Activated naive CD4-positive, alpha-beta T cell treated with anti-CD3 and anti-CD28 coated beads, Interleukin-2, amount 10 ng/mL, durations not matched to agents 7 days and 5 days (primary cell): ENCODE measurements around the gene ROBO1.

ENCODE experiments used
- CTCF ChIA-PET: fragments of 350-600 bp; sonication (Branson Sonifier 250); formaldehyde crosslinking; loops from one replicate; lab custom pipeline; 2021; ENCODE audit warnings: antibody characterized with exemption; lab: Charles Lee
- DNase-seq: peaks from one replicate; pipeline ENCODE4 v3.0.0-alpha.2; 2020
- H3K27ac Mint-ChIP-seq: one replicate; pipeline ENCODE4 v1.8.0; 2021; ENCODE audit warnings: mild to moderate bottlenecking, moderate library complexity, mixed read lengths
- H3K27me3 Mint-ChIP-seq: one replicate; pipeline ENCODE4 v1.8.0; 2021; ENCODE audit warnings: mild to moderate bottlenecking, mixed read lengths
- H3K36me3 Mint-ChIP-seq: one replicate; pipeline ENCODE4 v1.8.0; 2021; ENCODE audit warnings: mixed read lengths
- H3K4me1 Mint-ChIP-seq: one replicate; pipeline ENCODE4 v1.8.0; 2021; ENCODE audit warnings: mixed read lengths
- H3K4me3 Mint-ChIP-seq: one replicate; pipeline ENCODE4 v1.8.0; 2021; ENCODE audit warnings: mild to moderate bottlenecking, moderate library complexity, mixed read lengths
- H3K9me3 Mint-ChIP-seq: one replicate; pipeline ENCODE4 v1.8.0; 2021; ENCODE audit warnings: mixed read lengths

Gene ROBO1

DNA sequence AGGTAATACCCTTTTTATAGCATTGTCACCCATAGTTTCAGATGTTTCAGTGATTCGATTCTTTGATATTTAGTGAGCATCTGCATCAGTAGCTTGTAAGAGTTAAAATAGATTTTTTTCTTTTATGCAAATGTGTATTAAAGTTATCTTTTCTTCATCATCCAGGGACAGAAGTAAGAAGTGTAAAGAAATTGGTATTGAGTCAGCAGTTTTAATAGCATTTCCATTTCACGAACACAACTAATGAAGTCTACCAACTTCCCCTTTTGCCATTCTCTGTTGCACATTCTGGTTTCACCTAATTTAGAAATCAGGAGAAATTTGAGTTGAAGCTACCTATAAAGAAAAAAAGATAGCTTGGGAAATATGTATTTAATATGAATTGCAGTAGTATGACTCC, 127.9 kb downstream of the ROBO1 start:
- CTCF ChIA-PET: no interaction called here
- Mint-ChIP-seq H3K4me1 (no peaks in the 10 kb centered on the region), H3K9me3 (peaks cover 15% of the 10 kb centered on the region), H3K27ac (no peak overlapping the region), H3K27me3 (no peaks in the 10 kb centered on the region), H3K4me3 (no peak overlapping the region), H3K36me3 (no peaks in the 10 kb centered on the region)
- no peak for DNase-seq

DNA sequence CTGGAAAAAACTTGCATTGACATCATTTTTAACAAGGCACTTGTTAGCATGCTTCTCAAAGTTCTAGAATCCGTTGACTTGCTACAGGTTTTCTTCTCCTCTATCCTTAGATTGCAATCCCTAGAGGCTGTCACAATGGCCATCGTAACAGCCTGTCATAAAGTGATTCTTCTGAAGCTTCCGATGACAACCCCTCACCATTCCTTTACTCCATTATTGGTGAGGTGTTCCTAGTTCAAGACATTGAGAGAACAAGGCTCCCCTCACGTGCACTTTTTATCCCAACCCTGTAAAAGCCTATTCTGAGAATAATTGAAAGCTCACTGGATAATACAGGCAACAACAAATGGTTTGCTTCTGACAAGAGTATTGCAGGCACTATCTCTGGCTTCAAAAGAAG, 131.4 kb downstream of the ROBO1 start:
- no peak overlapping the region for H3K27ac Mint-ChIP-seq
- peaks cover 4% of the 10 kb centered on the region for H3K9me3 Mint-ChIP-seq
- no peaks in the 10 kb centered on the region for H3K27me3 Mint-ChIP-seq
- no peaks in the 10 kb centered on the region for H3K36me3 Mint-ChIP-seq
- no peak for DNase-seq
- H3K4me3 Mint-ChIP-seq: no peak overlapping the region
- H3K4me1 Mint-ChIP-seq: no peaks in the 10 kb centered on the region
- CTCF ChIA-PET: no interaction called here

DNA sequence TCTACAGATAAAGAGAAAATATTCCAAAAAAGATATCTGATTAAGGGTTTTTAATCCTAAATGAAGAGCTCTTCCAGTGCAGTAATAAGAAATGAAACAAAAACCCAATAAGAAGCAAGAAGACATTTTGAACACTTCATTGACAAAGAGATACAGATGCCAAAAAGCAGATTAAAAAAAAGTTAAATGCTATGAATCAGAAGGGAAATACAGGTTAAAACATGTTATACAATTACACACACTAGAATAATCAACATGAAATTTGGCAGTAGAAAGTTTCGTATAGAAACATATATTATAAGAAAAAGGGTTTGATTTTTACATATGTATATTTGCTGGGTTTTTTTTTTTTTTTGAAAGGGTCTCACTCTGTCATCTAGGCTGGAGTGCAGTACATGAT, 135.0 kb downstream of the ROBO1 start:
- CTCF ChIA-PET: no interaction called here
- Mint-ChIP-seq H3K4me3 (no peak overlapping the region), H3K27ac (no peak overlapping the region), H3K4me1 (no peaks in the 10 kb centered on the region), H3K36me3 (no peaks in the 10 kb centered on the region), H3K9me3 (peaks cover 15% of the 10 kb centered on the region), H3K27me3 (no peaks in the 10 kb centered on the region)
- no peak for DNase-seq

DNA sequence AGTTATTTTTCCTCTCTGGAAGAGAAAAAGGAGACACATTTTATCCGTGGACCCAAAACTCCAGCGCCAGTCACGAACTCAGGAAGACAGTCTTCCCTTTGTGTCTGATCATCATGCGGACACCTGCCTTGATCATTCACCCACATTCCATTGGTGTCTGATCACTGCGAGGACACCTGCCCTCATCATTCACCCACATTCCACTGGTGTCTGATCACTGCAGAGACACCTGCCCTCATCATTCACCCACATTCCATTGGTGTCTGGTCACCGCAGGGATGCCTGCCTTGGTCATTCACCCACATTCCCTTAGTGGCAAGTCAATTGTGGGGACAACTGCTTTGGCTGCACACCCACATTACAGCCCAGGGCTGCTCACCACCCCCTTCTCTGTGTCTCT, 148.9 kb downstream of the ROBO1 start:
- no peaks in the 10 kb centered on the region for H3K36me3 Mint-ChIP-seq
- H3K9me3 Mint-ChIP-seq: peaks cover 42% of the 10 kb centered on the region

DNA sequence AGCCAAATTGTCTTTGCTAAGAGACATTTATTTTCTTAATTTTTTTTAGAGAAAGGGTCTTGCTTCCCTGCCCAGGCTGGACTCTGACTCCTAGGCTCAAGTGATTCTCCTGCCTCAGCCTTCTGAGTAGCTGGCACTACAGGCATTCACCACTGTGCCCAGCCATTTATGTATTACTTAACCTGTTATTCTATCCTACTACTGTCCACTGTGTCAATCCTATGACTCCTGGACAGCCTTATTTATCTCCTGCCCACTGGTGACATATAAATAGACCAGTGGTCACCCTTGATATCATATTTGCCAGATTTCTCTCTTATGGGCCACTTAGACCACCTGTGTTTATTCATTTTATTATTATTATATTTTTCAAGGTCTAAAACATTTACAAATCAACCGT, 161.4 kb downstream of the ROBO1 start:
- H3K9me3 Mint-ChIP-seq: peaks cover 12% of the 10 kb centered on the region
- H3K4me1 Mint-ChIP-seq: no peaks in the 10 kb centered on the region
- CTCF ChIA-PET: no interaction called here
- H3K27ac Mint-ChIP-seq: no peak overlapping the region
- DNase-seq: no peak
- no peaks in the 10 kb centered on the region for H3K36me3 Mint-ChIP-seq
- no peak overlapping the region for H3K4me3 Mint-ChIP-seq
- H3K27me3 Mint-ChIP-seq: no peaks in the 10 kb centered on the region

More for the DNA sequence above, 148.9 kb downstream of the ROBO1 start:
- H3K27me3 Mint-ChIP-seq: no peaks in the 10 kb centered on the region
- DNase-seq: no peak
- no peaks in the 10 kb centered on the region for H3K4me1 Mint-ChIP-seq
- CTCF ChIA-PET: no interaction called here
- H3K27ac Mint-ChIP-seq: no peak overlapping the region
- H3K4me3 Mint-ChIP-seq: no peak overlapping the region

DNA sequence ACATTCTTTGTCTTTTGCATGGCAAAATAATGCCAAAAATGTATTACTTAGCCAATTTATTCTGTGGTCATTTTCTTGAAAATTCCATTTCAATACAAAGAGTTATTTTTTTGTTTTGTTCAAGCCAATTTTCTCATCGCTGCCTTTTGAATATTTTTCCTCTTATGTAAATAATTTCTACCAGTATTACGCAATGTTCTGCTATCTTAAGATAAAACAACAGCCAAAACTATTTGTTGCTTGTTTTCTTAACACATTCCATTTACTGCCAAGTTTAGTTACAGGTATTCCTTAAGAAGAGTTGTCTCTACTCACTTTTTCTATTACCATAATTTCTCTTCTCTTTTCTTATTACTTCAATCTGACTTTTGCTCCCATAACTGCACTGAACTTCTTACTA, 163.1 kb downstream of the ROBO1 start:
- Mint-ChIP-seq H3K36me3 (no peaks in the 10 kb centered on the region), H3K27ac (no peak overlapping the region), H3K27me3 (no peaks in the 10 kb centered on the region), H3K4me3 (no peak overlapping the region), H3K4me1 (no peaks in the 10 kb centered on the region), H3K9me3 (peaks cover 13% of the 10 kb centered on the region)
- DNase-seq: no peak
- CTCF ChIA-PET: no interaction called here

DNA sequence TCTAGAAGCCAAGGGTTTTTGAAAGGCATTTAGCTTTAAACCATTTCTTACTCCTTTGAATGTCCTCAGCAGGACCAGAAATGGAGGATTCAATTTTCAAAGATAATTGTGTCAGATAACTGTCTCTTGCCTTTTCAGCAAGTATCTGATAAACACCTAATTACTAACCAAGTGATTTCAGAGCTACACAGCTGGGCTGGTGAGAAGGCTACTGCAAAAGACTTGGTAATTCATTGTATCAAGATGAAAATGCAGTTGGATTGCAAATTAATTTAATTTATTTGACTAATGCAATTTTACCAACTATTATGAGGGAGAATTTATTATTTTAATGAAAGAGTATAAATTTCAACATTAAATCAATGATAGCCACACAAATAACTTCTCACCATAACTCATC, 165.4 kb downstream of the ROBO1 start:
- no peak overlapping the region for H3K27ac Mint-ChIP-seq
- no peaks in the 10 kb centered on the region for H3K4me1 Mint-ChIP-seq
- no peak for DNase-seq
- H3K27me3 Mint-ChIP-seq: no peaks in the 10 kb centered on the region
- H3K36me3 Mint-ChIP-seq: no peaks in the 10 kb centered on the region
- no peak overlapping the region for H3K4me3 Mint-ChIP-seq
- peaks cover 3% of the 10 kb centered on the region for H3K9me3 Mint-ChIP-seq
- CTCF ChIA-PET: no interaction called here

DNA sequence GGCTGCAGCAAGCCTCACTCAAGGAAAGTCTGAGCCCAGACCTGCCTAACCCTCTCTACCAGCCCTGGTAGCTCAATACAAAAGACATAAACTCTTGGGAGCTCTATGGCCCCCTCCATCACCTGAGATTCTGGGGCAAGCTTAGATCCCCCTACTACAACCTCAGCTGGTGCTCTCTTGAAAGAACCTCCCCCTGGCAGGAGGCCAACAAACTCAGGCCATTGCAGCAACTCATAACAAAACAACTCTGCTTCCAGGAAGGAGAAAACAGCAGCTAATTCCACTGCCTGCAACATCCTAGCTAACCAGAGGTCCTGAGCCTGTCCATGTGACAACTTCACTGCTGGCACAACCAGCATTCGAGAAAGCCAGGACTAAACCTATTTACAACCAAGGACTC, 169.2 kb downstream of the ROBO1 start:
- Mint-ChIP-seq H3K36me3 (no peaks in the 10 kb centered on the region), H3K4me1 (no peaks in the 10 kb centered on the region), H3K27ac (no peak overlapping the region), H3K9me3 (peaks cover 5% of the 10 kb centered on the region), H3K27me3 (no peaks in the 10 kb centered on the region), H3K4me3 (no peak overlapping the region)
- CTCF ChIA-PET: no interaction called here
- no peak for DNase-seq

DNA sequence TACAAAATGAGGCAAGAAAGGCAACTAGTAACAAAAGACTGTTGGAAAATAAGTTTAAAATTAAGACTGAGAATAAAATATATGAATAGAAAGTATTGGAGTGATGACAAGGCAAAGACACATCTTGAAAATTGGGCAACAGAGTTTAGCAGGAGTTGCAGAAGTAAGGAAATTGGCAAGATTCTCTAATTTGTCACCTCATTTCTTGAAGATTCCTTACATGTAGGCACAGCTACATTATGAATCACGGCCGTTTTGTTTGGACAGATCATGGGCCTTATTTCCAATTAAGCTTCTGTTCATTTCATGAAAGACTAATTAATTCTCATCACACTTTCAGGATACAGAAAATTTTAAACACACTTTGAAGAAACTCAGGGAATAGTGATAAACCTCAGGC, 170.1 kb downstream of the ROBO1 start:
- H3K36me3 Mint-ChIP-seq: no peaks in the 10 kb centered on the region
- CTCF ChIA-PET: interaction anchor here (0.6 kb wide), 1 partner anchor 12 kb away, joined by 3 read pairs; no protein-coding TSS in a partner anchor
- peaks cover 5% of the 10 kb centered on the region for H3K9me3 Mint-ChIP-seq
- no peaks in the 10 kb centered on the region for H3K4me1 Mint-ChIP-seq
- H3K27ac Mint-ChIP-seq: no peak overlapping the region
- H3K27me3 Mint-ChIP-seq: no peaks in the 10 kb centered on the region
- H3K4me3 Mint-ChIP-seq: no peak overlapping the region
- no peak for DNase-seq

DNA sequence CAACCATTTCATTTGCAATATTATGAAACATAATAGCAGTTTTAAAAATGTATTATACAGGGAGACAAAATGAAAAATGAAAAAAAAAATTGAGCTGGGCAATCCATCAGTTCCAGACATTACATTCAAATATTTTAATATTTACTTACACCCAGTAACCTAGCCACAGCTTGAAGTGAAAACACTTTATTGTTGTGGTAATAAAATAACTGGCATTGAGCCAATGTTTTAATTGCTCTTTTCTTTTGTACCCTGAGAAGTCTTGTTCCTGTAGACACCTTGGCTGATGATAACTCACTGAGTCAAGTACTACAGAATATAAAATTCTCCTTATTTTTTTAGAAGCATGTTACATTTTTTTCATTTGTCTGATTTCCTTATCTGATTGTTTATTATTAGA, 180.6 kb downstream of the ROBO1 start:
- Mint-ChIP-seq H3K27me3 (no peaks in the 10 kb centered on the region), H3K4me1 (no peaks in the 10 kb centered on the region), H3K9me3 (peaks cover 3% of the 10 kb centered on the region), H3K36me3 (no peaks in the 10 kb centered on the region), H3K27ac (no peak overlapping the region), H3K4me3 (no peak overlapping the region)
- CTCF ChIA-PET: no interaction called here
- DNase-seq: no peak

DNA sequence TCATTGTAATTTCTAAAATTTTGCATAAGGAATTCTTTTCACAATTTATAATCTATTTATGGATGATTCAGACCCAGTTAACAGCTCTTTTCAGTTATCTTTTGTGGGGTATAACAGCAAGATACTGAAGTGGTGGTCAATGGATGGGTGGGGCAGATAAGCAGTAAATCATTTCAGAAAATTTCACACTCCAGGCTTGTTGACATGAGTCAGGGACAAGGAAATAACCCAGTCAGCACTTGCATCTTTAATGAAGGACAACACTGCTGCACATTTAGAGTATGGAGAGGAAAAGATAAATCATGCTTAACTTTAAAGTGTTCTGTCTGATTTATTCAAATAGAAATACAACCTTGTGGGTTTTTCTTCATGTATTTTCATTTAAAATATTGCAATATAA, 181.6 kb downstream of the ROBO1 start:
- Mint-ChIP-seq H3K4me3 (no peak overlapping the region), H3K36me3 (no peaks in the 10 kb centered on the region), H3K27me3 (no peaks in the 10 kb centered on the region), H3K9me3 (peaks cover 3% of the 10 kb centered on the region), H3K27ac (no peak overlapping the region), H3K4me1 (no peaks in the 10 kb centered on the region)
- no peak for DNase-seq
- CTCF ChIA-PET: interaction anchor here (0.6 kb wide), 1 partner anchor 11 kb away, joined by 3 read pairs; no protein-coding TSS in a partner anchor

DNA sequence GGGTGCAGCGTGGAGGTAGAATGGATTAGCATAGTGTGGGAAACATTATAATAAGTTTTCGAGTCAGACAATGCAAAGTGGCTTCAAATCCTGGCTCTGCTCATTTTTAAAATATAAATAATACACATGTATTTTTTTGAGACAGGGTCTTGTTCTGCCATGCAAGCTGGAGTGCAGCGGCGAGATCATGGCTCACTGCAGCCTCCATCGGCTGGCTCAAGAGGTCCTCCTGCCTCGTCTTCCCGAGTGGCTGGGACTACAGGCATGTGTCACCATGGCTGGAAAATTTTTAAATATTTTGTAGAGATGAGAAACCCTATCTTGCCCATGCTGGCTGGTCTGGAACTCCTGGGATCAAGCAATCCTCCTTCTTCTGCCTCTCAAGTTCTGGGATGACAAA, 194.9 kb downstream of the ROBO1 start:
- no peak overlapping the region for H3K27ac Mint-ChIP-seq
- CTCF ChIA-PET: no interaction called here
- no peaks in the 10 kb centered on the region for H3K27me3 Mint-ChIP-seq
- no peak overlapping the region for H3K4me3 Mint-ChIP-seq
- no peaks in the 10 kb centered on the region for H3K4me1 Mint-ChIP-seq
- H3K36me3 Mint-ChIP-seq: no peaks in the 10 kb centered on the region
- no peaks in the 10 kb centered on the region for H3K9me3 Mint-ChIP-seq
- no peak for DNase-seq

DNA sequence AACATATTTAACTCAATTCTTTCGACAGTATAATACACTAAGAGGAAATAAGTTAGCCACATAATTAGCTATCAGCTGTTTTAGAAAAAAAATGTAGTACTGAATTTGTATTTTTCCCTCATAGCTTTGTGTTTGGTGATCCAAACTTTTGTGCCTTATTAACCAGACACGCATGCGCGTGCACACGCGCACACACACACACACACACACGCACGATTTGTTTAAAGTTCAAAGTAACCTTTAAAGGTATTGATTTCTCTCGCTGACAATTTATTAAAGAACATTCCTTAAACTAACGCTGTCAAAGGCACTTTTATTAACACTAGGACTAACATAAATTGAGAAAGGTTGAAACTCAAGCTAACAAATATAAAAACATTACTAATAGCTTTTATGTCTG, 198.9 kb downstream of the ROBO1 start:
- CTCF ChIA-PET: no interaction called here
- H3K4me3 Mint-ChIP-seq: no peak overlapping the region
- DNase-seq: no peak

DNA sequence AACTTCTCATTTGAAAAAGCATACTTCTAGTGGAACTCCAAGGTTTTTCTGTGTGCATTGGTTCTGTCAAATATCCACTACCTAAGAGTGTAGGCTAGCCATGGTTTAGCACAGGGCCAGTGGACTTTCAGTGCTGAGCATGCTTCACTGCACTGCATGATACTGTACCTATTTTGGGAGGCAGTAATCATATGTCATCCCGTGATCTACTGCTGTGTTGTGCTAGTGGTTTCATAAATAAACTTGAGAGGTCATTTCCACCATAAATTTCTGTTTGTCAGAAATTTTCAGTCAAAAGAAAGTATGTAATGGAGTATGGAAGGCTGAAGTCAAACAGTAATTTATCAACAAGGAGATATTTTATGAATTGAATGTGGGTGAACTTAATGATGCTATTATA, 203.6 kb downstream of the ROBO1 start:
- CTCF ChIA-PET: no interaction called here
- H3K27me3 Mint-ChIP-seq: no peaks in the 10 kb centered on the region

More for the DNA sequence above, 198.9 kb downstream of the ROBO1 start:
- no peaks in the 10 kb centered on the region for H3K36me3 Mint-ChIP-seq
- no peaks in the 10 kb centered on the region for H3K27me3 Mint-ChIP-seq
- H3K9me3 Mint-ChIP-seq: no peaks in the 10 kb centered on the region
- H3K27ac Mint-ChIP-seq: no peak overlapping the region
- no peaks in the 10 kb centered on the region for H3K4me1 Mint-ChIP-seq

DNA sequence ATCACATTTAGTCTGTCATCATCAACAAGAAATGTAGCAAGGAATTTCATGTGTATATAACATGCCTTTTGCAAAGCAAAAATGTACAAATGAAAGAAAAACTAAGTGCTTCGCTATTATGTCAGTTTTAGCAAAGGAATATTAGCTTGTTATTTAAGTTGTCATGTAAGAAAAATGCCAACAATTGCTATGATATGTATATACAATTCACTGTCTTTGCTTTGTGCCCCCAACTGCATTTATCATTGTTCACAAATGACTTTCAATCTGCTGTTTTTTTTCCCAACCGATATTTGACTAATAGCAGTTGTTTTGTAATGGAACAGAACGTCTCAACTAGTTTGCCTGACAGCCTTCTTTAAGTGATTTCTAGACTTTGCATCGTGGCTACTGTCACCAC, 207.1 kb downstream of the ROBO1 start:
- Mint-ChIP-seq H3K4me3 (no peak overlapping the region), H3K27me3 (no peaks in the 10 kb centered on the region), H3K4me1 (no peaks in the 10 kb centered on the region), H3K36me3 (no peaks in the 10 kb centered on the region), H3K27ac (no peak overlapping the region), H3K9me3 (peaks cover 2% of the 10 kb centered on the region)
- no peak for DNase-seq
- CTCF ChIA-PET: no interaction called here

More for the DNA sequence above, 203.6 kb downstream of the ROBO1 start:
- H3K4me3 Mint-ChIP-seq: no peak overlapping the region
- DNase-seq: no peak
- H3K27ac Mint-ChIP-seq: no peak overlapping the region
- no peaks in the 10 kb centered on the region for H3K9me3 Mint-ChIP-seq
- no peaks in the 10 kb centered on the region for H3K4me1 Mint-ChIP-seq
- H3K36me3 Mint-ChIP-seq: no peaks in the 10 kb centered on the region

DNA sequence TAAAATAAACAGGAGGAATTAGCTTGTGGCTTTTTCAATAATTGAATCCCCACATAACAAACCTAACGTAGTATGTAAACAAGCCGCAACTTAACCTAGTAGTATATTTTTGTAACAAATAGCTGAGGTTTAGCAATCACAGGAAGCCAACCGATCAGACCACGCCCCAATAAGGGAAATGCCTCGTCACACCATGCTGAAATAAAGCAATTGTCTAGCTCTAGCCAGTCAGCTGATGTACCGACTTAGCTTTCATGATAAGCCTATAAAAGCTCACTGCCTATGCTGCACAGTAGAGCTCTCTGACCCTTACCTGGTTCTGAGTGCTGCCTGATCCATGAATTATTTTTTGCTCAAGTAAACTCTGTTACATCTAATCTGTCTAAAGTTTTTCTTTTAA, 208.9 kb downstream of the ROBO1 start:
- no peaks in the 10 kb centered on the region for H3K27me3 Mint-ChIP-seq
- H3K9me3 Mint-ChIP-seq: peaks cover 2% of the 10 kb centered on the region
- no peak for DNase-seq
- CTCF ChIA-PET: no interaction called here
- H3K4me1 Mint-ChIP-seq: no peaks in the 10 kb centered on the region
- no peaks in the 10 kb centered on the region for H3K36me3 Mint-ChIP-seq
- H3K27ac Mint-ChIP-seq: no peak overlapping the region
- no peak overlapping the region for H3K4me3 Mint-ChIP-seq
